H9 (cell line): Measurements from ENCODE around the gene SVOP. TPM values are rescaled to one million over a fixed set of nuclear protein-coding genes. Genes with fewer than 3 reads are reported as not detected.

Experiments used
- DNase-seq: peaks from one replicate; pipeline ENCODE4 v3.0.0-alpha.2; 2017
- H2AFZ ChIP-seq: one replicate; pipeline ENCODE4 v1.6.1; 2013; ENCODE audit warnings: mild to moderate bottlenecking, low read length, control low read depth, moderate library complexity
- H2AK5ac ChIP-seq: 2 replicates; pipeline ENCODE4 v1.6.1; 2013; ENCODE audit warnings: low read length, control low read depth, mixed read lengths; ENCODE audit not compliant: insufficient read length
- H2BK120ac ChIP-seq: one replicate; pipeline ENCODE4 v1.6.1; 2013; ENCODE audit warnings: low read depth, mild to moderate bottlenecking, low read length, control low read depth, inconsistent platforms; ENCODE audit not compliant: poor library complexity, severe bottlenecking
- H2BK12ac ChIP-seq: 2 replicates; pipeline ENCODE4 v1.6.1; 2013; ENCODE audit warnings: low read length, control low read depth, mixed read lengths, low read depth; ENCODE audit not compliant: insufficient read length
- H2BK15ac ChIP-seq: 2 replicates; pipeline ENCODE4 v1.6.1; 2013; ENCODE audit warnings: low read depth, low read length, control low read depth
- H2BK20ac ChIP-seq: one replicate; pipeline ENCODE4 v1.6.1; 2013; ENCODE audit warnings: low read depth, mild to moderate bottlenecking, low read length, control low read depth, inconsistent platforms; ENCODE audit not compliant: poor library complexity, severe bottlenecking
- H2BK5ac ChIP-seq: 2 replicates; pipeline ENCODE4 v1.6.1; 2013; ENCODE audit warnings: low read length, control low read depth, mixed read lengths; ENCODE audit not compliant: insufficient read length
- H3K14ac ChIP-seq: 2 replicates; pipeline ENCODE4 v1.6.1; 2013; ENCODE audit warnings: low read length, control low read depth; ENCODE audit not compliant: insufficient read depth
- H3K18ac ChIP-seq: 2 replicates; pipeline ENCODE4 v1.6.1; 2013; ENCODE audit warnings: low read depth, mild to moderate bottlenecking, mixed read lengths, low read length, control low read depth; ENCODE audit not compliant: insufficient read length
- H3K23ac ChIP-seq: 2 replicates; pipeline ENCODE4 v1.6.1; 2013; ENCODE audit warnings: low read length, control low read depth, mixed read lengths, low read depth; ENCODE audit not compliant: insufficient read length
- H3K23me2 ChIP-seq: 2 replicates; pipeline ENCODE4 v1.6.1; 2013; ENCODE audit warnings: low read depth, mild to moderate bottlenecking, mixed read lengths, low read length, control low read depth; ENCODE audit not compliant: insufficient read length, poor library complexity, severe bottlenecking
- H3K27ac ChIP-seq: 2 replicates; pipeline ENCODE4 v1.5.1; 2013; ENCODE audit warnings: low read length, control low read depth, mixed read lengths, low read depth; ENCODE audit not compliant: insufficient read length
- H3K27me3 ChIP-seq: 2 replicates; pipeline ENCODE4 v1.6.1; 2013; ENCODE audit warnings: low read length, control low read depth, inconsistent platforms; ENCODE audit not compliant: insufficient read depth
- H3K4ac ChIP-seq: 2 replicates; pipeline ENCODE4 v1.6.1; 2013; ENCODE audit warnings: low read depth, mild to moderate bottlenecking, control low read depth, inconsistent platforms, low read length, moderate library complexity
- H3K4me1 ChIP-seq: 2 replicates; pipeline ENCODE4 v1.6.1; 2013; ENCODE audit warnings: low read length, control low read depth, inconsistent platforms; ENCODE audit not compliant: insufficient read depth
- H3K4me2 ChIP-seq: 2 replicates; pipeline ENCODE4 v1.6.1; 2013; ENCODE audit warnings: low read length, control low read depth, mixed read lengths; ENCODE audit not compliant: insufficient read length, insufficient read depth
- H3K56ac ChIP-seq: 2 replicates; pipeline ENCODE4 v1.6.1; 2013; ENCODE audit warnings: low read depth, mild to moderate bottlenecking, mixed read lengths, low read length, control low read depth; ENCODE audit not compliant: insufficient read length
- H3K79me1 ChIP-seq: 2 replicates; pipeline ENCODE4 v1.6.1; 2013; ENCODE audit warnings: low read depth, mild to moderate bottlenecking, moderate library complexity, low read length, control low read depth, inconsistent platforms; ENCODE audit not compliant: insufficient read depth, poor library complexity, severe bottlenecking
- H3K79me2 ChIP-seq: 2 replicates; pipeline ENCODE4 v1.6.1; 2013; ENCODE audit warnings: low read length, control low read depth, inconsistent platforms; ENCODE audit not compliant: insufficient read depth
- H3K9ac ChIP-seq: 2 replicates; pipeline ENCODE4 v1.6.1; 2013; ENCODE audit warnings: low read length, control low read depth, mixed read lengths; ENCODE audit not compliant: insufficient read length; ENCODE audit errors: extremely low read depth
- H3K9me3 ChIP-seq: one replicate; pipeline ENCODE4 v1.6.1; 2013; ENCODE audit warnings: low read depth, low read length, inconsistent platforms; ENCODE audit not compliant: control insufficient read depth
- H3T11ph ChIP-seq: one replicate; pipeline ENCODE4 v1.6.1; 2013; ENCODE audit warnings: mild to moderate bottlenecking, low read length, control low read depth, inconsistent platforms
- H4K20me1 ChIP-seq: one replicate; pipeline ENCODE4 v1.6.1; 2013; ENCODE audit not compliant: control insufficient read depth, insufficient read length, insufficient read depth
- H4K5ac ChIP-seq: 2 replicates; pipeline ENCODE4 v1.6.1; 2013; ENCODE audit warnings: low read depth, mild to moderate bottlenecking, mixed read lengths, low read length, control low read depth; ENCODE audit not compliant: insufficient read length
- H4K8ac ChIP-seq: replicated peaks from 2 replicates; pipeline ENCODE4 v1.6.1; 2013; ENCODE audit warnings: low read length, control low read depth, mixed read lengths, low read depth; ENCODE audit not compliant: insufficient read length
- H4K91ac ChIP-seq: 2 replicates; pipeline ENCODE4 v1.6.1; 2013; ENCODE audit warnings: low read depth, mild to moderate bottlenecking, moderate library complexity, mixed read lengths, low read length, control low read depth; ENCODE audit not compliant: insufficient read length
- H3K27ac Mint-ChIP-seq, 3 experiments: 2 replicates in 2 of 3; 3 replicates in 1 of 3; pipeline ENCODE4 v1.8.0; 2020 to 2021; ENCODE audit warnings: mixed read lengths in 3 of 3, mild to moderate bottlenecking in 1 of 3, moderate library complexity in 1 of 3
- H3K27me3 Mint-ChIP-seq: 2 replicates; pipeline ENCODE4 v1.8.0; 2021; ENCODE audit warnings: low read depth, mild to moderate bottlenecking, moderate library complexity, mixed read lengths
- H3K36me3 Mint-ChIP-seq, 3 experiments: 2 replicates in 2 of 3; 3 replicates in 1 of 3; pipeline ENCODE4 v1.8.0; 2020 to 2021; ENCODE audit warnings: low read depth in 3 of 3, mixed read lengths in 3 of 3; ENCODE audit not compliant: insufficient read depth in 1 of 3
- H3K4me1 Mint-ChIP-seq, 2 experiments: 2 replicates each; pipeline ENCODE4 v1.8.0; 2020; ENCODE audit warnings: mixed read lengths in 2 of 2
- H3K4me3 Mint-ChIP-seq, 2 experiments: 2 replicates in 1 of 2; 3 replicates in 1 of 2; pipeline ENCODE4 v1.8.0; 2020 to 2021; ENCODE audit warnings: mild to moderate bottlenecking in 2 of 2, mixed read lengths in 2 of 2, moderate library complexity in 1 of 2
- H3K9me3 Mint-ChIP-seq, 2 experiments: 2 replicates in 1 of 2; 3 replicates in 1 of 2; pipeline ENCODE4 v1.8.0; 2020; ENCODE audit warnings: mild to moderate bottlenecking in 2 of 2, mixed read lengths in 2 of 2, moderate library complexity in 1 of 2
- CTCF ChIP-seq: fragments of 200-600 bp; sonication (generic); conservative IDR thresholded peaks from 3 replicates; pipeline ENCODE4 v1.8.0; 2021; ENCODE audit warnings: antibody characterized with exemption, mild to moderate bottlenecking
- WGBS: extraction: QIAGEN DNeasy Blood & Tissue Kit; methylation state at CpG from one replicate; pipeline ENCODE4 v1.1.7; 2013; ENCODE audit warnings: missing lambda C conversion rate, low lambda C conversion rate, mixed read lengths; ENCODE audit not compliant: insufficient read length; ENCODE audit errors: extremely low coverage; 5-methylcytosine and 5-hydroxymethylcytosine counted together
- total RNA-seq: library from RNA; stranded (reverse); gene quantifications from 2 replicates; pipeline ENCODE4 v1.2.1, GENCODE V29; 2021

Gene SVOP
- total RNA-seq, 1 experiment from 2014 or later = 0.15 TPM

DNA sequence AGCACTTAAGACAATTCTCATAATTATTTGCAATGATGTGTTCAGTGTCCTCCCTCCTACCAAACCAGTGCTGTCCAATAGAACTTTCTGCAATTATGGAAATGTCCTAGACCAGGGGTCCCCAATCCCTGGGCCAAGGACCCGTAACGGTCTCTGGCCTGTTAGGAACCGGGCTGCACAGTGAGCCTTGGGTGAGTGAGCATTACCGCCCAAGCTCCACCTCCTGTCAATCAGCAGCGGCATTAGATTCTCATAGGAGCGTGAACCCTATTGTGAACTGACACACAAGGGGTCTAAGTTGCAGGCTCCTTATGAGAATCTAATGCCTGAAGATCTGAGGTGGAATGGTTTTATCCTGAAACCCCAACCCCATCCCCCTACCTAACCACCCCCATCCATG is 3.9 kb downstream of the SVOP start:
- Histone ChIP-seq H3K23ac (no peak overlapping the region), H3K27me3 (no peaks in the 10 kb centered on the region), H3K14ac (no peak overlapping the region), H4K91ac (no peak overlapping the region), H3T11ph (no peak overlapping the region), H4K8ac (no peak overlapping the region), H4K20me1 (no peaks in the 10 kb centered on the region), H3K4me2 (no peak overlapping the region), H2AK5ac (no peak overlapping the region), H3K27ac (no peak overlapping the region), H2BK120ac (no peak overlapping the region), H3K4ac (no peak overlapping the region), H3K18ac (no peak overlapping the region), H2BK15ac (no peak overlapping the region), H2AFZ (no peak overlapping the region), H2BK5ac (no peak overlapping the region), H4K5ac (no peak overlapping the region), H2BK20ac (no peak overlapping the region), H3K79me2 (no peaks in the 10 kb centered on the region), H3K23me2 (no peaks in the 10 kb centered on the region), H3K4me1 (no peaks in the 10 kb centered on the region), H3K9me3 (no peaks in the 10 kb centered on the region), H3K9ac (no peak overlapping the region), H2BK12ac (no peak overlapping the region), H3K79me1 (no peaks in the 10 kb centered on the region), H3K56ac (no peak overlapping the region)
- H3K4me1 Mint-ChIP-seq = peaks cover 8 to 10% of the 10 kb centered on the region in 2 experiments
- no peak for TF ChIP-seq CTCF
- no peaks in the 10 kb centered on the region for H3K36me3 Mint-ChIP-seq
- no peak overlapping the region for H3K4me3 Mint-ChIP-seq
- peak; percentile 14 for DNase-seq
- no CpG with 5 or more reads among the region's 6 CpGs for WGBS
- H3K27ac Mint-ChIP-seq = no peak overlapping the region
- H3K27me3 Mint-ChIP-seq = peaks cover 21% of the 10 kb centered on the region
- no peaks in the 10 kb centered on the region for H3K9me3 Mint-ChIP-seq
